ENCODE results near the gene RASSF4. TPM values are rescaled to one million over a fixed set of nuclear protein-coding genes. Genes with fewer than 3 reads are reported as not detected.

RASSF4 gene
- total and polyA plus RNA-seq, 2 experiments from 2014 or later, result 2.1 to 2.3 TPM

- H3K36me3 ChIP-seq (ENCODE audit: low read depth), result no peaks in the 10 kb centered on the region
- no peaks in the 10 kb centered on the region for H3K79me2 ChIP-seq (ENCODE audit: insufficient read depth)
- H3K27me3 ChIP-seq (replicated peaks; ENCODE audit: insufficient read depth), result no peaks in the 10 kb centered on the region
- H3K4me1 ChIP-seq (ENCODE audit: insufficient read depth), result peaks cover 25% of the 10 kb centered on the region
- H3K27ac ChIP-seq, result no peak overlapping the region
- no peaks in the 10 kb centered on the region for H3K9me3 ChIP-seq (ENCODE audit: low read depth)
- H3K4me2 ChIP-seq (ENCODE audit: unreplicated experiment), result no peak overlapping the region
- in situ Hi-C loops (cut with MboI), result loop anchor here (25.0 kb wide), 1 partner anchor 1330 kb away; no protein-coding TSS in a partner anchor
- DNase-seq, result no peak
- no peak overlapping the region for H2AFZ ChIP-seq
- WGBS, 2 experiments (ENCODE audit: low coverage in 1 of 2, low lambda C conversion rate in 2 of 2, missing lambda C conversion rate in 2 of 2), result 91 to 96% methylated on average over 8 of the region's 8 CpGs
- TF ChIP-seq EZH2 (IDR thresholded peaks at IDR 0.05; ENCODE audit: insufficient read depth, poor library complexity, severe bottlenecking) (no peak), EZH2phosphoT487 (IDR thresholded peaks at IDR 0.05; ENCODE audit: insufficient read depth, low read depth) (no peak)
- H3K4me3 ChIP-seq, result no peak overlapping the region
- H3K9me2 ChIP-seq (ENCODE audit: insufficient read depth), result no peaks in the 10 kb centered on the region
- H3K9ac ChIP-seq, result no peak overlapping the region
- no peaks in the 10 kb centered on the region for H4K20me1 ChIP-seq (ENCODE audit: insufficient read depth)
- peaks cover 10% of the 10 kb centered on the region for H3F3A ChIP-seq (ENCODE audit: insufficient read depth)
Observed at GRCh38 chr10:44992732-44993225, 33.2 kb downstream of the RASSF4 start.

GRCh38 chr10:44993226-44993921 is 33.8 kb downstream of the RASSF4 start:
- Histone ChIP-seq H3K36me3 (ENCODE audit: low read depth) (no peaks in the 10 kb centered on the region), H4K20me1 (ENCODE audit: insufficient read depth) (no peaks in the 10 kb centered on the region), H3K4me1 (ENCODE audit: insufficient read depth) (peaks cover 25% of the 10 kb centered on the region), H3K27me3 (replicated peaks; ENCODE audit: insufficient read depth) (no peaks in the 10 kb centered on the region), H3K4me2 (ENCODE audit: unreplicated experiment) (peak overlapping the region; percentile 1), H3K9me3 (ENCODE audit: low read depth) (no peaks in the 10 kb centered on the region), H3K27ac (no peak overlapping the region), H2AFZ (no peak overlapping the region), H3K79me2 (ENCODE audit: insufficient read depth) (no peaks in the 10 kb centered on the region), H3K9me2 (ENCODE audit: insufficient read depth) (no peaks in the 10 kb centered on the region), H3K9ac (no peak overlapping the region), H3F3A (ENCODE audit: insufficient read depth) (peaks cover 10% of the 10 kb centered on the region), H3K4me3 (no peak overlapping the region)
- in situ Hi-C loops (cut with MboI), result loop anchor here (25.0 kb wide), 1 partner anchor 1331 kb away; no protein-coding TSS in a partner anchor
- 94% methylated on average over 14 of the region's 14 CpGs for WGBS, 2 experiments (ENCODE audit: low coverage in 1 of 2, low lambda C conversion rate in 2 of 2, missing lambda C conversion rate in 2 of 2)
- DNase-seq, result no peak
- TF ChIP-seq EZH2 (IDR thresholded peaks at IDR 0.05; ENCODE audit: insufficient read depth, poor library complexity, severe bottlenecking), result no peak
- TF ChIP-seq EZH2phosphoT487 (IDR thresholded peaks at IDR 0.05; ENCODE audit: insufficient read depth, low read depth), result no peak

GRCh38 chr10:44993922-44994751 is 34.5 kb downstream of the RASSF4 start:
- H3K27me3 ChIP-seq (replicated peaks; ENCODE audit: insufficient read depth), result no peaks in the 10 kb centered on the region
- H3K9ac ChIP-seq, result no peak overlapping the region
- no peaks in the 10 kb centered on the region for H4K20me1 ChIP-seq (ENCODE audit: insufficient read depth)
- no peak for TF ChIP-seq EZH2 (IDR thresholded peaks at IDR 0.05; ENCODE audit: insufficient read depth, poor library complexity, severe bottlenecking)
- no peak for TF ChIP-seq EZH2phosphoT487 (IDR thresholded peaks at IDR 0.05; ENCODE audit: insufficient read depth, low read depth)
- peak; percentile 48 for DNase-seq
- H3F3A ChIP-seq (ENCODE audit: insufficient read depth), result peaks cover 11% of the 10 kb centered on the region
- H3K4me3 ChIP-seq, result no peak overlapping the region
- no peaks in the 10 kb centered on the region for H3K36me3 ChIP-seq (ENCODE audit: low read depth)
- H2AFZ ChIP-seq, result peak overlapping the region; percentile 19
- no peaks in the 10 kb centered on the region for H3K79me2 ChIP-seq (ENCODE audit: insufficient read depth)
- no peaks in the 10 kb centered on the region for H3K9me3 ChIP-seq (ENCODE audit: low read depth)
- H3K9me2 ChIP-seq (ENCODE audit: insufficient read depth), result no peaks in the 10 kb centered on the region
- peak overlapping the region; percentile 1 for H3K4me2 ChIP-seq (ENCODE audit: unreplicated experiment)
- H3K4me1 ChIP-seq (ENCODE audit: insufficient read depth), result peaks cover 25% of the 10 kb centered on the region
- WGBS, 2 experiments (ENCODE audit: low coverage in 1 of 2, low lambda C conversion rate in 2 of 2, missing lambda C conversion rate in 2 of 2), result 88 to 89% methylated on average over 11 of the region's 11 CpGs
- peak overlapping the region; percentile 35; the same call in 1 of the 2 replicates for H3K27ac ChIP-seq
- in situ Hi-C loops (cut with MboI), result loop anchor here (25.0 kb wide), 1 partner anchor 1332 kb away; no protein-coding TSS in a partner anchor

GRCh38 chr10:44994752-44995530 is 35.3 kb downstream of the RASSF4 start:
- H3F3A ChIP-seq (ENCODE audit: insufficient read depth), result peaks cover 19% of the 10 kb centered on the region
- H4K20me1 ChIP-seq (ENCODE audit: insufficient read depth), result no peaks in the 10 kb centered on the region
- DNase-seq, result no peak
- no peaks in the 10 kb centered on the region for H3K36me3 ChIP-seq (ENCODE audit: low read depth)
- H3K79me2 ChIP-seq (ENCODE audit: insufficient read depth), result no peaks in the 10 kb centered on the region
- no peak overlapping the region for H3K27ac ChIP-seq
- WGBS, 2 experiments (ENCODE audit: low coverage in 1 of 2, low lambda C conversion rate in 2 of 2, missing lambda C conversion rate in 2 of 2), result 88 to 90% methylated on average over 9 of the region's 9 CpGs
- H3K4me2 ChIP-seq (ENCODE audit: unreplicated experiment), result no peak overlapping the region
- peak overlapping the region; percentile 80; the same call in 1 of the 2 replicates for H2AFZ ChIP-seq
- no peak for TF ChIP-seq EZH2 (IDR thresholded peaks at IDR 0.05; ENCODE audit: insufficient read depth, poor library complexity, severe bottlenecking)
- no peak for TF ChIP-seq EZH2phosphoT487 (IDR thresholded peaks at IDR 0.05; ENCODE audit: insufficient read depth, low read depth)
- in situ Hi-C loops (cut with MboI), result loop anchor here (25.0 kb wide), 1 partner anchor 1333 kb away; no protein-coding TSS in a partner anchor
- H3K4me3 ChIP-seq, result no peak overlapping the region
- no peak overlapping the region for H3K9ac ChIP-seq
- H3K4me1 ChIP-seq (ENCODE audit: insufficient read depth), result peaks cover 32% of the 10 kb centered on the region
- no peaks in the 10 kb centered on the region for H3K9me3 ChIP-seq (ENCODE audit: low read depth)
- no peaks in the 10 kb centered on the region for H3K9me2 ChIP-seq (ENCODE audit: insufficient read depth)
- no peaks in the 10 kb centered on the region for H3K27me3 ChIP-seq (replicated peaks; ENCODE audit: insufficient read depth)
